Right lobe of liver (tissue), 6 donors: ENCODE data around the gene TUBA8. TPM values are rescaled to one million over a fixed set of nuclear protein-coding genes. Genes with fewer than 3 reads are reported as not detected.

ENCODE experiments used
- ATAC-seq, 4 donors: fragments of 200-7000 bp; cut with Tn5 transposase; one replicate each; pipeline ENCODE4 v1.9.1; 2020; ENCODE audit warnings: mild to moderate bottlenecking in 4 of 4, moderate library complexity in 4 of 4
- DNase-seq, 3 donors: peaks; one replicate each; pipeline ENCODE4 v3.0.0-alpha.2; 2020
- H3K27ac ChIP-seq, 3 donors: fragments of 200-600 bp; one replicate each; pipeline ENCODE4 v1.8.0; 2022
- H3K27me3 ChIP-seq, 2 donors: fragments of 200-600 bp; one replicate each; pipeline ENCODE4 v1.8.0; 2022
- H3K36me3 ChIP-seq, 4 donors: fragments of 200-600 bp; sonication (generic) in 1 of 4; one replicate each; pipeline versions ENCODE4 v1.5.1 to v1.8.0; 2017 to 2022; ENCODE audit warnings: control low read depth in 1 of 4
- H3K4me1 ChIP-seq, 4 donors: fragments of 200-600 bp; sonication (generic) in 1 of 4; one replicate each; pipeline versions ENCODE4 v1.5.1 to v1.8.0; 2017 to 2022; ENCODE audit warnings: control low read depth in 1 of 4
- H3K4me3 ChIP-seq, 3 donors: fragments of 200-600 bp; one replicate each; pipeline ENCODE4 v1.8.0; 2022
- H3K9me3 ChIP-seq, 4 donors: fragments of 200-600 bp; sonication (generic) in 1 of 4; one replicate each; pipeline versions ENCODE4 v1.5.1 to v1.8.0; 2017 to 2022; ENCODE audit warnings: control low read depth in 1 of 4
- CTCF ChIP-seq, 4 donors: fragments of 200-600 bp in 3 of 4; fragments of 450-650 bp in 1 of 4; IDR thresholded peaks; one replicate each; pipeline versions ENCODE4 v1.5.1 to v1.8.0; 2016 to 2022; ENCODE audit warnings: antibody characterized with exemption in 4 of 4, mild to moderate bottlenecking in 2 of 4
- POLR2A ChIP-seq: fragments of 450-650 bp; IDR thresholded peaks from one replicate; pipeline ENCODE4 v1.6.1; 2017; ENCODE audit warnings: antibody characterized with exemption, mild to moderate bottlenecking
- WGBS: methylation state at CpG from one replicate; pipeline ENCODE4 v1.1.6; 2018; ENCODE audit warnings: low coverage, low lambda C conversion rate; ENCODE audit not compliant: insufficient coverage; ENCODE audit errors: missing lambda C conversion rate; 5-methylcytosine and 5-hydroxymethylcytosine counted together
- intact Hi-C, 2 donors: fragments of 100-400 bp; cut with DNase I; formaldehyde crosslinking; loops; one replicate each; pipeline versions ENCODE4 v1.11.2 to v1.14.1; 2022
- total RNA-seq, 6 experiments: library from RNA; depleted of rRNA in 2 of 6; stranded (reverse); fragments of >200 nt in 2 of 6; fragmentation: NEBNext Ultra II Directional in 3 of 6; extraction: Animal tissue kit (Norgen Biotek cat#: 25700) in 3 of 6; gene quantifications; one replicate each; pipeline versions ENCODE4 v1.1.0 to v1.2.4, GENCODE V29; 2016 to 2023
- donor health status: DM: no; HTN: yes; CAD: no.
- donor health status: DM: no; HTN: no; CAD: no.
- donor health status: DM: no; HTN: no; CAD: no.
- donor health status: DM: no; HTN: yes; CAD: no.
- donor health status: DM: no; HTN: yes; CAD: no.

The TUBA8 gene
- total RNA-seq, 6 experiments from 2014 or later, result 0.58 to 4.8 (median 1.7) TPM

GRCh38 chr22:18114495-18114894 lies 3.9 kb downstream of the TUBA8 start:
- Histone ChIP-seq H3K4me1 (peaks cover 0 to 13% (median 0%) of the 10 kb centered on the region in 4 donors), H3K27me3 (no peaks in the 10 kb centered on the region), H3K4me3 (no peak overlapping the region), H3K36me3 (no peaks in the 10 kb centered on the region), H3K27ac (no peak overlapping the region), H3K9me3 (no peaks in the 10 kb centered on the region)
- DNase-seq, result no peak
- 38% methylated on average over 4 of the region's 4 CpGs for WGBS
- ATAC-seq, result no peak
- intact Hi-C loops, result no loop called here
- TF ChIP-seq CTCF (IDR thresholded peaks at IDR 0.05), result no peak

GRCh38 chr22:18114976-18115652 lies 4.5 kb downstream of the TUBA8 start:
- Histone ChIP-seq H3K9me3 (no peaks in the 10 kb centered on the region), H3K27ac (no peak overlapping the region), H3K4me1 (peaks cover 0 to 8% (median 0%) of the 10 kb centered on the region in 4 donors), H3K4me3 (no peak overlapping the region), H3K36me3 (no peaks in the 10 kb centered on the region), H3K27me3 (no peaks in the 10 kb centered on the region)
- WGBS, result 82% methylated on average over 11 of the region's 15 CpGs
- ATAC-seq (no peak), DNase-seq (no peak)
- TF ChIP-seq CTCF (IDR thresholded peaks at IDR 0.05), result no peak
- no peak for TF ChIP-seq POLR2A
- intact Hi-C loops, result no loop called here

- ATAC-seq, result peak in 2 of 4 donors; percentile 10 to 38
- no peaks in the 10 kb centered on the region for H3K4me1 ChIP-seq
- no peak for TF ChIP-seq POLR2A
- no peak for TF ChIP-seq CTCF (IDR thresholded peaks at IDR 0.05)
Observed at GRCh38 chr22:18115906-18116371, 5.3 kb downstream of the TUBA8 start.

GRCh38 chr22:18116634-18117033 lies 6.0 kb downstream of the TUBA8 start:
- ATAC-seq, result no peak

More at GRCh38 chr22:18115906-18116371, 5.3 kb downstream of the TUBA8 start:
- H3K36me3 ChIP-seq, result no peaks in the 10 kb centered on the region
- 73% methylated on average over 3 of the region's 8 CpGs for WGBS
- no peak for DNase-seq
- no peaks in the 10 kb centered on the region for H3K27me3 ChIP-seq
- intact Hi-C loops, result no loop called here
- no peaks in the 10 kb centered on the region for H3K9me3 ChIP-seq
- no peak overlapping the region for H3K27ac ChIP-seq
- H3K4me3 ChIP-seq, result no peak overlapping the region

More at GRCh38 chr22:18116634-18117033, 6.0 kb downstream of the TUBA8 start:
- no peaks in the 10 kb centered on the region for H3K36me3 ChIP-seq
- no peak overlapping the region for H3K27ac ChIP-seq
- intact Hi-C loops, result no loop called here
- no peaks in the 10 kb centered on the region for H3K9me3 ChIP-seq
- 88% methylated on average over 5 of the region's 15 CpGs for WGBS
- H3K4me3 ChIP-seq, result no peak overlapping the region
- no peaks in the 10 kb centered on the region for H3K4me1 ChIP-seq
- H3K27me3 ChIP-seq, result no peaks in the 10 kb centered on the region
- TF ChIP-seq CTCF (IDR thresholded peaks at IDR 0.05), result no peak
- TF ChIP-seq POLR2A, result no peak
- DNase-seq, result no peak
